Left colon (tissue), 2 donors: ENCODE data around the gene NDUFB4. TPM values are rescaled to one million over a fixed set of nuclear protein-coding genes. Genes with fewer than 3 reads are reported as not detected.

ENCODE experiments used
- total RNA-seq, 2 donors: library from RNA; stranded (reverse); fragmentation: NEBNext Ultra II Directional; extraction: Animal tissue kit (Norgen Biotek cat#: 25700); gene quantifications; one replicate each; pipeline ENCODE4 v1.2.1, GENCODE V29; 2021
- donor health status: DM: no; HTN: no; CAD: no.
- donor health status: DM: yes; HTN: yes; CAD: no.

NDUFB4 gene
- total RNA-seq, 2 donors from 2014 or later = 151 to 180 TPM

Other genes starting within 250 kb of the NDUFB4 start
- 10 to 100 TPM; 11.3 to 12.1 TPM for gene LRRC58, start 247.0 kb upstream of the NDUFB4 start, total RNA-seq
- 10 to 100 TPM; 34.4 to 61.7 TPM for gene FSTL1, start 145.3 kb upstream of the NDUFB4 start, total RNA-seq
- 10 to 100 TPM; 40.5 to 62.9 TPM for gene HGD, start 85.9 kb downstream of the NDUFB4 start, total RNA-seq
- 10 to 100 TPM; 25.3 to 25.7 TPM for gene RABL3, start 146.2 kb downstream of the NDUFB4 start, total RNA-seq
- 10 to 100 TPM; 11.9 to 14.5 TPM for gene GTF2E1, start 146.4 kb downstream of the NDUFB4 start, total RNA-seq